ENCODE data around the gene SLC12A3. TPM values are rescaled to one million over a fixed set of nuclear protein-coding genes. Genes with fewer than 3 reads are reported as not detected.

Gene SLC12A3
- total RNA-seq, 1 donor from 2014 or later: not detected

DNA sequence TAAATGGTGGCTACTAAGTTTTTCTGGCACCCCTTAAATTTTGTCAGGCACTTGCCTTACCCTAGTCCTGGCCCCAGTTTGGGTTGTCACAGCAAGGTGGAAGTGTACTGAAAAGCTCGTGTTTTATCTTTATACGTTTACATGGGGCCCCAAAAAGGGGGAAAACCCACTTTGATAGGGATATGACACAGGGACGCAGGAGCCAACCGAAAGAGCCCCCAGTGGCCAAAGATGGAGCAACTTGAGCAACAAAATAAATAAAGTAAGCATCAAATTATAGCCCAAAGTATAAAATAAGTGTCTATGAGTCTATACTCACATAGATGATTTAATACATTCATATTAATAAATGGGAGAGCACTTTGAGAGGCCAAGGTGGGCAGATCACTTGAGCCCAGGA is 91.7 kb downstream of the SLC12A3 start:
- no peak for DNase-seq (ENCODE audit: low read depth)
- TF ChIP-seq, protein P1, sequence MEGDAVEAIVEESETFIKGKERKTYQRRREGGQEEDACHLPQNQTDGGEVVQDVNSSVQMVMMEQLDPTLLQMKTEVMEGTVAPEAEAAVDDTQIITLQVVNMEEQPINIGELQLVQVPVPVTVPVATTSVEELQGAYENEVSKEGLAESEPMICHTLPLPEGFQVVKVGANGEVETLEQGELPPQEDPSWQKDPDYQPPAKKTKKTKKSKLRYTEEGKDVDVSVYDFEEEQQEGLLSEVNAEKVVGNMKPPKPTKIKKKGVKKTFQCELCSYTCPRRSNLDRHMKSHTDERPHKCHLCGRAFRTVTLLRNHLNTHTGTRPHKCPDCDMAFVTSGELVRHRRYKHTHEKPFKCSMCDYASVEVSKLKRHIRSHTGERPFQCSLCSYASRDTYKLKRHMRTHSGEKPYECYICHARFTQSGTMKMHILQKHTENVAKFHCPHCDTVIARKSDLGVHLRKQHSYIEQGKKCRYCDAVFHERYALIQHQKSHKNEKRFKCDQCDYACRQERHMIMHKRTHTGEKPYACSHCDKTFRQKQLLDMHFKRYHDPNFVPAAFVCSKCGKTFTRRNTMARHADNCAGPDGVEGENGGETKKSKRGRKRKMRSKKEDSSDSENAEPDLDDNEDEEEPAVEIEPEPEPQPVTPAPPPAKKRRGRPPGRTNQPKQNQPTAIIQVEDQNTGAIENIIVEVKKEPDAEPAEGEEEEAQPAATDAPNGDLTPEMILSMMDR (conservative IDR thresholded peaks at IDR 0.05; ENCODE audit: low read depth, low read length): peak; percentile 20
- no peak overlapping the region for H3K4me3 ChIP-seq (ENCODE audit: low read depth, low read length)

DNA sequence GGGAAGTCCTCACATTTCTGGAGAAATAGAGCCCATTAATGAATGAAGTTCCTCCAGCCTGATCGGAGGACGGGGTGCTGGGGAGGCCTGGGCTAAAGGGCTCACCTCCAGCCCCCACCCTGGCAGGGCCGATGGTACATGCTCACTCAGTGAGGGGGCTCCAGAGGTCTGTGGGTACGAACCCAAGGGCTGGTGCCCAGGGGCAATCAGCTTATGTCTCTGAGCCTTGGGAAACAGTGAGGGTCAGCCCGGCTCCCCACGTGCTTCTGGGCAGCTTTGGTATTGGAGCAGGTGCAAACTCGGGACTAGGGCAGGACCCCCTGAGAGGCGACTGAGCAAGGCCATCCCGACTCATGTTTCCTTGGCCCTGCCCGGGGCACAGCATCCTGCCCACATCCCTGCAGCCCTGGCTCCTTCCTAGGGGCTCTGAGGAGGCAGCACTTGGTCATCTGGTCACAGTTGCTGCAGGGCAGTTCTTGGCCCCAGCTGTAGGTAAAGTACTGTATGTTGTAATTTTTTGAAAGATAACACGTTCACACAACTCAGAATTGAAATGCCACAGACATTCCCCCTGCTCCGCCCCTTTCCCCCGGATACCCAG is 95.8 kb downstream of the SLC12A3 start:
- TF ChIP-seq, protein P1 (conservative IDR thresholded peaks at IDR 0.05; ENCODE audit: low read depth, low read length): no peak
- no peak overlapping the region for H3K4me3 ChIP-seq (ENCODE audit: low read depth, low read length)
- DNase-seq (ENCODE audit: low read depth): no peak

DNA sequence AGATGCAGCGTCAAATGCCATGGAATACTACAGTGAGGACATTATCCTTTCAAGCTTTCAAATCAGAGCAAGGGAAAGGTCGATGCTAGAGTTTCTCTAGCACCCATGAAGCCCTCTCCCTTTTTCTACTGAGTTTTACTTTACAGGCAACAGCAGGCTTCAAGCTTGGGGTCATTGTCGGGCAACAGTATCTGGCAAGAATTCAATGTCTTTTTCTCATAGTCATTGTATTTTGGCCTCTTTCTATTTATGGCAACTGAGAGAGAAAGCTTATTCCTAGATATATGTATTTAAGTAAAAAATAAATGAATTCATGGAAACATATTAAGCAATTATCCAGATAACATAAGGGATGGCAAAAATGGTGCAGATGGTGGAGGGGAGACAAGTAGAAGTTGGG is 96.4 kb downstream of the SLC12A3 start:
- H3K4me3 ChIP-seq (ENCODE audit: low read depth, low read length): no peak overlapping the region
- TF ChIP-seq, protein P1 (conservative IDR thresholded peaks at IDR 0.05; ENCODE audit: low read depth, low read length): no peak
- no peak for DNase-seq (ENCODE audit: low read depth)

DNA sequence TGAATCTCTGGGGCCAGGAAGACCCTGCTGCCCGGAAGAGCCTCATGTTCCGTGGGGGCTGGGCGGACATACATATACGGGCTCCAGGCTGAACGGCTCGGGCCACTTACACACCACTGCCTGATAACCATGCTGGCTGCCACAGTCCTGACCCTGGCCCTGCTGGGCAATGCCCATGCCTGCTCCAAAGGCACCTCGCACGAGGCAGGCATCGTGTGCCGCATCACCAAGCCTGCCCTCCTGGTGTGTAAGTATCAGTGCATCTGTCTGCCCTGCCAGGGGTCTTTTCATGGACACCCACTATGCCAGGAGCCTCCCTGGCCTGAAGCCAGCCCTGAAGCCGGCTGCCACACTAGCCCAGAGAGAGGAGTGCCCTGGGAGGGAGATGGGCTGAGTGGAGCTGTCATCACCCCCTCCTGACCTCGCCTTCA is 96.9 kb downstream of the SLC12A3 start, which contains the start of gene CETP:
CETP (plus strand) TSS at position 100 of the 431 bp plus-strand sequence; CDS start at position 130, 30 bp downstream.
- DNase-seq (ENCODE audit: low read depth): no peak
- TF ChIP-seq, protein P1 (conservative IDR thresholded peaks at IDR 0.05; ENCODE audit: low read depth, low read length): no peak
- no peak within 1 kb of the TSS for H3K4me3 ChIP-seq (ENCODE audit: low read depth, low read length)

DNA sequence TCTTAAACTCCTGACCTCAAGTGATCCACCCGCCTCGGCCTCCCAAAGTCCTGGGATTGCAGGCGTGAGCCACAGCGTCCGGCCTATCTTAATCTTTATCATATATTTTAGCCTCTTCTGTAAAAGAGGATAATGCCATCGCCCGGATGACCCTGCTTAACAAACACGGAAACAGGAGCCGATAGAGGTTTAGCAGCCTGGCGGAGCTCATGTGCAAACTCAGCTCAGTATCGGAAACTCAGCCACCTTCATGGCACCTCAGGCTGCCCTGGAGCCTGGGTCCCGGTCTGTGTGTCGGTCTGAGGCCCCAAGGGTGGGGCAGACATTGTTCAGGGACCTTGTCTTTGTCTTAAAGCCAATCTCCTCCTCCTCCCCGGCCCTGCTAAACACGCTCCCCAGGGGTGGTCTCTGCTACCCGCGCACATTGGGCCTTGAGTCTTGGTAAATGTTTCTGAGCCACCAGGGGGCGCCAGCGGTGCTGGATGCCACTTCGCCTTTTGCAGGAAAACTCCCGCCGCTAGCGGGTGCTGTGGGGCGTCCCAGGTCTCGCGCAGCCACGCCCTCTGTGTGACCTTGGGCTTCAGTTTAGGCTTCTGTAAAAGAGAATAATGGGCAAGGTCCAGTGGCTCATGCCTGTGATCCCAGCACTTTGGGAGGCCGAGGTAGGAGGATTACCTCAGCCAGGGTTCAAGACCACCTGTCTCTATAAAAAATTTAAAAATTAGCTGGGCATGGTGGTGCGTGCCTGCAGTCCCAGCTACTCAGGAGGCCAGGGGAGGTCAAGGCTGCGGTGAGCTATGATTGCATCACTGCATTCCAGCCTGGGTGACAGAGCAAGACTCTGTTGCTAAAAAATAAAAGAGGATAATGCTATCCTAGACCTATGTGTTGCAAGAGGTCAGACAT is 99.5 kb downstream of the SLC12A3 start:
- TF ChIP-seq, protein P1 (conservative IDR thresholded peaks at IDR 0.05; ENCODE audit: low read depth, low read length): peak; percentile 96
- no peak overlapping the region for H3K4me3 ChIP-seq (ENCODE audit: low read depth, low read length)
- peak; percentile 74 for DNase-seq (ENCODE audit: low read depth)

Other genes starting within 250 kb of the SLC12A3 start
- 724 and 1,203 TPM in 2 replicates for gene MT1E, start 239.4 kb upstream of the SLC12A3 start, total RNA-seq
- gene MT1M, start 232.5 kb upstream of the SLC12A3 start, total RNA-seq: 19.1 and 124 TPM in 2 replicates
- gene MT1A, start 226.5 kb upstream of the SLC12A3 start, total RNA-seq: 26.0 and 62.4 TPM in 2 replicates
- not detected in 2 replicates for gene MT1B, start 213.3 kb upstream of the SLC12A3 start, total RNA-seq
- gene MT1F, start 207.2 kb upstream of the SLC12A3 start, total RNA-seq: 15.3 and 95.8 TPM in 2 replicates
- 40.2 and 1,970 TPM in 2 replicates for gene MT1G, start 197.1 kb upstream of the SLC12A3 start, total RNA-seq
- 15.4 and 781 TPM in 2 replicates for gene MT1H, start 195.4 kb upstream of the SLC12A3 start, total RNA-seq
- gene MT1X, start 182.7 kb upstream of the SLC12A3 start, total RNA-seq: 87.8 and 132 TPM in 2 replicates
- 92.5 and 134 TPM in 2 replicates for gene NUP93, start 135.1 kb upstream of the SLC12A3 start, total RNA-seq
- gene HERPUD1, start 66.9 kb downstream of the SLC12A3 start, total RNA-seq: 42.1 and 84.8 TPM in 2 replicates
- not detected in 2 replicates for gene CETP, start 96.7 kb downstream of the SLC12A3 start, total RNA-seq
- 3.8 and 4.5 TPM in 2 replicates for gene NLRC5, start 124.3 kb downstream of the SLC12A3 start, total RNA-seq
- gene CPNE2, start 227.4 kb downstream of the SLC12A3 start, total RNA-seq: 44.9 and 50.2 TPM in 2 replicates

All from epithelial cell of proximal tubule (primary cell).